Measurements from ENCODE around the gene SND1.

The SND1 gene

DNA sequence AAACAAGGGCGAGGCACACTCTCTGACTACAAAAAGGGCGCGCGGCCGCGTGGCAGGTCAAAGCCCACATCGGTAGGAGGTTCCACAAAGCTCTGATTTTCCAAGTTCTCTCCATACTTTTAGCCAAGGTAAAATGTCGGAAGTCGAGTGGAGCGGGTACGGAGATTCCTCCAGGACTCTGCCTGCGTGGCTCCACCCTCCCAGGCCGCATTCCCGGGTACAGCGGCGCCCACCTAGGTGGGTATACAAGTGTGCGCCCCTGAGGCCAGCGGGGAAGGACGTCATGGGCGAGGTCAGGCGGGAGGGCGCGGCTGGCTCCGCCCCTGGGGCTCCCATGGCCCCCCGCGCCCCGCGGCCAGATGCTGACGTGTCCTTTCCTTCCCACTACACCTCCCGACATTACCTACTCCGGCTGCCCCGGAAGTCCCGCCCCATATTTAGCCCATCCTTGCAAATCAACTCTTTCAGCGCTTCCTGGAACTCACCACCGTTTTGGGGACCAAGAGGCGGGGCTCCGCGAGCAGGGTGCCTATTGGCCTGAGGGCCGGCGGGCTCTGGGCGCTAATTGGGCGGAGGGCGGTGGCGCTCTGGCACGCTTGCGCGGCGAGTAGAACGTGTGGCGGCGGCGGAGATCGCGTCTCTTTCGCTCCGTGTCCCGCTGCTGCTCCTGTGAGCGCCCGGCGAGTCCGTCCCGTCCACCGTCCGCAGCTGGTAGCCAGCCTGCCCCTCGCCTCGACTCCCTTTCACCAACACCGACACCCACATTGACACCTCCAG is at the start of gene SND1:
Gene SND1, plus strand, starts transcription at position 639 of the 777 bp plus-strand sequence. CDS start 180 bp downstream, outside the sequence.
- in situ Hi-C loops (cut with MboI; ENCODE audit: low pct_unique_long_range_greater_than_20kb, low sequenced_read_pairs, unreplicated experiment): no loop called here
- TF ChIP-seq, protein P1, sequence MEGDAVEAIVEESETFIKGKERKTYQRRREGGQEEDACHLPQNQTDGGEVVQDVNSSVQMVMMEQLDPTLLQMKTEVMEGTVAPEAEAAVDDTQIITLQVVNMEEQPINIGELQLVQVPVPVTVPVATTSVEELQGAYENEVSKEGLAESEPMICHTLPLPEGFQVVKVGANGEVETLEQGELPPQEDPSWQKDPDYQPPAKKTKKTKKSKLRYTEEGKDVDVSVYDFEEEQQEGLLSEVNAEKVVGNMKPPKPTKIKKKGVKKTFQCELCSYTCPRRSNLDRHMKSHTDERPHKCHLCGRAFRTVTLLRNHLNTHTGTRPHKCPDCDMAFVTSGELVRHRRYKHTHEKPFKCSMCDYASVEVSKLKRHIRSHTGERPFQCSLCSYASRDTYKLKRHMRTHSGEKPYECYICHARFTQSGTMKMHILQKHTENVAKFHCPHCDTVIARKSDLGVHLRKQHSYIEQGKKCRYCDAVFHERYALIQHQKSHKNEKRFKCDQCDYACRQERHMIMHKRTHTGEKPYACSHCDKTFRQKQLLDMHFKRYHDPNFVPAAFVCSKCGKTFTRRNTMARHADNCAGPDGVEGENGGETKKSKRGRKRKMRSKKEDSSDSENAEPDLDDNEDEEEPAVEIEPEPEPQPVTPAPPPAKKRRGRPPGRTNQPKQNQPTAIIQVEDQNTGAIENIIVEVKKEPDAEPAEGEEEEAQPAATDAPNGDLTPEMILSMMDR (IDR thresholded peaks at IDR 0.05; ENCODE audit: extremely low read depth, insufficient read depth, missing control alignments): no peak
- DNase-seq (ENCODE audit: low spot score): peak; percentile 97

DNA sequence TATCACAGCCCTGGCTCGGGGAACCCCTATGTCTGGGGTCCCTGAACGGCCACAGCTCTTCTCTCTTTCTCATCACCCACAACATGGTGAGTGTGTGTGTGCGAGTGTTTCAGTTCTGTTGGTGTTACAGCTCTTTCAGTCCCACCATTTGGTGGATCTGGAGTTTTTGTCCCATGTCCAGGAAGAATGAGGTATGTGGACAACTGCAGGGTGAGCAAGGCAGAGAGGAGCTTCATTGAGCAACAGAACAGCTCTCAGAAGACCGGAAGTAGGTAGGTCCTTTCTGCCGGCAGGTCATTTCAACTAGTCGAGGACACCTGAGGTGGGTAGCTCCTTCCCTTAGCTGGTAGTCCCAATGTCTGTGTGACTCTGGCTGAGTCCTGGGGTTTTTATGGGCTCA is 43.5 kb upstream of the SND1 start:
- no peak for DNase-seq (ENCODE audit: low spot score)
- in situ Hi-C loops (cut with MboI; ENCODE audit: low pct_unique_long_range_greater_than_20kb, low sequenced_read_pairs, unreplicated experiment): no loop called here
- TF ChIP-seq, protein P1 (IDR thresholded peaks at IDR 0.05; ENCODE audit: extremely low read depth, insufficient read depth, missing control alignments): no peak

DNA sequence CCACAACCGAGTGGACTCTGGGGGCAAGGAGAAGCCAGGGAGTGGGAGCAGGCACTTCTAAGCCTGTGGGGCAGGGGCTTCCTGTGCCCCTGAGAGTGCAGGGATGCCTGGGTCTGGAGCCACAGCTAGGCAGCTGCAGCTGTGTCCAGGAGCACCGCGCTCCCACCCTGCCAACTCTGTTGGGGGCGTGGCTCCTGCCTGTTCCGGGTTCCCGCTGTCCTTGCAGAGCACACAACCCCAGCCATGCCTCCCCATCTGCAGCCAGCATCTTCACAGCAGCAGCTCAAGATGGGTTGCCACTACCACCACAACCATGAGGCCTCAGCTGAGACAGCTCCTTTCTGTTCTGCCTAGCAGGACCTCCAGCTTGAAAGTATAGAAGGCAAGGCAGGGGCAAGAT is 42.7 kb upstream of the SND1 start:
- TF ChIP-seq, protein P1 (IDR thresholded peaks at IDR 0.05; ENCODE audit: extremely low read depth, insufficient read depth, missing control alignments): no peak

DNA sequence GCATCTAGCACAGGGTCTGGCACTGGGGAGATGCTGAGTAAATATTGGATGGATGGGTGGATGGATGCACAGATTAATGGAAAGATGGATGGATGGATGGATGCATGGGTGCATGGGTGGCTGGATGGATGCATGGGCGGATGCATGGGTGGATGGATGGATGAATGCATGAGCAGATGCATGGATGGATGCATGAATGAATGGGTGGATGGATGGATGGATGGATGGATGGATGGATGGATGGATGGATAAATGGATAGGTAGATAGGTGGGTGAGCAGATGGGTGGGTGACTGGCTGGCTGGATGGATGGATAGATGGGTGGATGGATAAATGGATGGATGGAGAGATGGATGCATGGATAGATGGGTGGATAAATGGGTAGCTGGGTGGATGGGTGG is 39.7 kb upstream of the SND1 start:
- in situ Hi-C loops (cut with MboI; ENCODE audit: low pct_unique_long_range_greater_than_20kb, low sequenced_read_pairs, unreplicated experiment): no loop called here
- TF ChIP-seq, protein P1 (IDR thresholded peaks at IDR 0.05; ENCODE audit: extremely low read depth, insufficient read depth, missing control alignments): no peak

More for the DNA sequence above, 42.7 kb upstream of the SND1 start:
- in situ Hi-C loops (cut with MboI; ENCODE audit: low pct_unique_long_range_greater_than_20kb, low sequenced_read_pairs, unreplicated experiment): no loop called here
- DNase-seq (ENCODE audit: low spot score): no peak

DNA sequence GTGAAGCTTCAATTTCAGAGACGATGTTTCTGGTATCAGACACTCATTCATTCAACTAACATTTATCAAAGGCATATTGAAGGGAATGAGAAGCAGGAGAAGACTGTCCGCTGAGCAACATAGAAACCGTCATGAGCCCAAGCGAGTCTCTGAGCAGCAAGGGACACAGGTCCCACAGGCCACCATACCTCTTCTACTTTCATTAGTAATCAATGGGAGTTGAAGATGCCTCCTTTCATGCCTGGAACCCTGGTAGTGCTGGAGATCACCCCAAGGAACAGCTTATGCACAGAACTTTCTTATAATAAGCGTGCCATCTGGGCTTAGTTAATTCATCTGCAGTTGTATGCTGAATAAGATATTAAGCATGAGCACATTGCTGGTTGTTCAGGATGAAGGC is 35.3 kb upstream of the SND1 start:
- DNase-seq (ENCODE audit: low spot score): no peak
- in situ Hi-C loops (cut with MboI; ENCODE audit: low pct_unique_long_range_greater_than_20kb, low sequenced_read_pairs, unreplicated experiment): no loop called here

More for the DNA sequence above, 39.7 kb upstream of the SND1 start:
- no peak for DNase-seq (ENCODE audit: low spot score)

DNA sequence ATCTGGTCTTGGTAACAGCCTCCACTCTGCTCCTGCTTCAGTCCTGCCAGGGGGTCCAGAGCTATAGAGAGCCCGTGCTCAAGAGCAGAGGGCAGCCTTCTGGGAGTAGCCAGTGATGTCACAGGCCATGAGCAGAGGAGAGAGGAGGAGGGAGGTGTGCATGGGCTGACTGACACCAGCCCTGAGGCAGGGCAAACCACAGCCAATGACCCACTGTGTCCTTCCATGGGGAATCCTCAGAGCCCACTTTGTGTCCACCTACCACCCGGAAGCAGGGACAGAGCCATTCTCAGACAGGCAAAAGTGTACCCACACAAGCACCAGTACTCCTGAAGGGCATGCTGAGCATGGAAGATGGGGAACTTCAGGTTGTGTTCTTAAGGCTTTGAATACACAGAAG is 34.0 kb upstream of the SND1 start, which contains the start of gene PAX4:
Gene PAX4, minus strand, starts transcription at position 101 of the 400 bp plus-strand sequence. CDS start 2,214 bp downstream, outside the sequence.
- TF ChIP-seq, protein P1 (IDR thresholded peaks at IDR 0.05; ENCODE audit: extremely low read depth, insufficient read depth, missing control alignments): no peak
- in situ Hi-C loops (cut with MboI; ENCODE audit: low pct_unique_long_range_greater_than_20kb, low sequenced_read_pairs, unreplicated experiment): no loop called here
- no peak for DNase-seq (ENCODE audit: low spot score)

More for the DNA sequence above, 35.3 kb upstream of the SND1 start:
- TF ChIP-seq, protein P1 (IDR thresholded peaks at IDR 0.05; ENCODE audit: extremely low read depth, insufficient read depth, missing control alignments): no peak
